ENCODE data around the gene IGFALS. TPM values are rescaled to one million over a fixed set of nuclear protein-coding genes. Genes with fewer than 3 reads are reported as not detected.

The IGFALS gene
- total RNA-seq, 3 donors from 2014 or later: 0.32 to 0.44 (median 0.33) TPM

DNA sequence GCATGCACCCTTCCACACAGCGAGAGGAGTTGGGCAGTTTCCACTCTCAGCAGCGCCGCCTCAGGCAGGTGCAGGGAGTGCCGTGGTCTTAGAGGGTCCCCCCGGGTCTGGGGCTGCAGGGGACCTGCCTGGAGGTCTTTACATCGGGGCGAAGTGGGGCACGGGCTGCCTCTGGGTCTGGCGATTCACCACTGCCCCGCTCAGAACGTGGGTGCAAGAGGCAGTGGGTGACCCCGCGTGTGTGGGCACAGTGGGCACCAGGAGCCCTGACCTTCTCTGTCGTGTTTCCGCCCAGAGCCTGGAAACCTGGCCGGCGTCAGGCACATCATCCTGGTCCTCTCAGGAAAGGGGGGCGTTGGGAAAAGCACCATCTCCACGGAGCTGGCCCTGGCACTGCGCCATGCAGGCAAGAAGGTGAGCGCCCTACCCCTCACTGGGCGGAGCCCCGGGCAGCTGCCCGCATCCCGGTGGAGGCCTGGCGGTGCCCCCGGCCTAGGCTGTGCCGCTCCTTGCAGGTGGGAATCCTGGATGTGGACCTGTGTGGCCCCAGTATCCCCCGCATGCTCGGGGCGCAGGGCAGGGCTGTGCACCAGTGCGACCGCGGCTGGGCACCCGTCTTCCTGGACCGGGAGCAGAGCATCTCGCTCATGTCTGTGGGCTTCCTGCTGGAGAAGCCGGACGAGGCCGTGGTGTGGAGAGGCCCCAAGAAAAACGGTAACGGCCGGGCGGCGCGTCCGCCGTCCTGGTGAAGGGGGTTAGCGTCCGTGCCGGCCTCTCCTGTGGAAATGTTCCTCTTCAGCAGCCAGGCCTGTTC is 7.1 kb downstream of the IGFALS start:
- H3K36me3 ChIP-seq: no peaks in the 10 kb centered on the region
- no peak overlapping the region for H3K4me3 ChIP-seq
- intact Hi-C loops (cut with DNase I; ENCODE audit: low total_unique reads): no loop called here
- H3K27me3 ChIP-seq: no peaks in the 10 kb centered on the region
- DNase-seq (ENCODE audit: low spot score in 2 of 2): no peak
- H3K4me1 ChIP-seq: peaks cover 0 to 7% of the 10 kb centered on the region in 2 donors
- TF ChIP-seq, protein P1, sequence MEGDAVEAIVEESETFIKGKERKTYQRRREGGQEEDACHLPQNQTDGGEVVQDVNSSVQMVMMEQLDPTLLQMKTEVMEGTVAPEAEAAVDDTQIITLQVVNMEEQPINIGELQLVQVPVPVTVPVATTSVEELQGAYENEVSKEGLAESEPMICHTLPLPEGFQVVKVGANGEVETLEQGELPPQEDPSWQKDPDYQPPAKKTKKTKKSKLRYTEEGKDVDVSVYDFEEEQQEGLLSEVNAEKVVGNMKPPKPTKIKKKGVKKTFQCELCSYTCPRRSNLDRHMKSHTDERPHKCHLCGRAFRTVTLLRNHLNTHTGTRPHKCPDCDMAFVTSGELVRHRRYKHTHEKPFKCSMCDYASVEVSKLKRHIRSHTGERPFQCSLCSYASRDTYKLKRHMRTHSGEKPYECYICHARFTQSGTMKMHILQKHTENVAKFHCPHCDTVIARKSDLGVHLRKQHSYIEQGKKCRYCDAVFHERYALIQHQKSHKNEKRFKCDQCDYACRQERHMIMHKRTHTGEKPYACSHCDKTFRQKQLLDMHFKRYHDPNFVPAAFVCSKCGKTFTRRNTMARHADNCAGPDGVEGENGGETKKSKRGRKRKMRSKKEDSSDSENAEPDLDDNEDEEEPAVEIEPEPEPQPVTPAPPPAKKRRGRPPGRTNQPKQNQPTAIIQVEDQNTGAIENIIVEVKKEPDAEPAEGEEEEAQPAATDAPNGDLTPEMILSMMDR (IDR thresholded peaks at IDR 0.05): no peak
- TF ChIP-seq POLR2AphosphoS5 (IDR thresholded peaks at IDR 0.05): no peak
- no peak for TF ChIP-seq POLR2A (IDR thresholded peaks at IDR 0.05)
- H3K27ac ChIP-seq: no peak overlapping the region
- H3K9me3 ChIP-seq: no peaks in the 10 kb centered on the region

DNA sequence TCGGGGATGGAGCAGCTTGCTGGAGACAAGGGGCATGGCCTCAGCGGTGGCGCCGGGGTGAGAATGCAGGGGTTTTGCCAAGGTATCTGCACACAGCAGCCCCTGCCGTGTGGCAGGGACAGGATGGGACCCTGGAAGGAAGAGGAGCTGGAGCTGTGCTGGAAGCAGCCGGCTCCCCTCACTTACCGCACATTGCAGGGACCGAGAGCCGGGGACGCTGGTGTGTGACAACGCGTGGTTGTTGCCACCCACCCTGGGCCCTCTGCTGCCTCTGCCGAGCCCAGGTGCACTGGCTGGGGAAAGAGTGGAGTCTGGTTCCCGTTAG is 7.7 kb downstream of the IGFALS start:
- H3K36me3 ChIP-seq: no peaks in the 10 kb centered on the region
- intact Hi-C loops (cut with DNase I; ENCODE audit: low total_unique reads): no loop called here
- no peak for DNase-seq (ENCODE audit: low spot score in 2 of 2)
- TF ChIP-seq POLR2A (IDR thresholded peaks at IDR 0.05) (no peak), POLR2AphosphoS5 (IDR thresholded peaks at IDR 0.05) (no peak)
- TF ChIP-seq, protein P1 (IDR thresholded peaks at IDR 0.05): no peak
- H3K27me3 ChIP-seq: no peaks in the 10 kb centered on the region
- peaks cover 0 to 13% of the 10 kb centered on the region in 2 donors for H3K4me1 ChIP-seq
- no peaks in the 10 kb centered on the region for H3K9me3 ChIP-seq
- H3K27ac ChIP-seq: no peak overlapping the region
- no peak overlapping the region for H3K4me3 ChIP-seq

DNA sequence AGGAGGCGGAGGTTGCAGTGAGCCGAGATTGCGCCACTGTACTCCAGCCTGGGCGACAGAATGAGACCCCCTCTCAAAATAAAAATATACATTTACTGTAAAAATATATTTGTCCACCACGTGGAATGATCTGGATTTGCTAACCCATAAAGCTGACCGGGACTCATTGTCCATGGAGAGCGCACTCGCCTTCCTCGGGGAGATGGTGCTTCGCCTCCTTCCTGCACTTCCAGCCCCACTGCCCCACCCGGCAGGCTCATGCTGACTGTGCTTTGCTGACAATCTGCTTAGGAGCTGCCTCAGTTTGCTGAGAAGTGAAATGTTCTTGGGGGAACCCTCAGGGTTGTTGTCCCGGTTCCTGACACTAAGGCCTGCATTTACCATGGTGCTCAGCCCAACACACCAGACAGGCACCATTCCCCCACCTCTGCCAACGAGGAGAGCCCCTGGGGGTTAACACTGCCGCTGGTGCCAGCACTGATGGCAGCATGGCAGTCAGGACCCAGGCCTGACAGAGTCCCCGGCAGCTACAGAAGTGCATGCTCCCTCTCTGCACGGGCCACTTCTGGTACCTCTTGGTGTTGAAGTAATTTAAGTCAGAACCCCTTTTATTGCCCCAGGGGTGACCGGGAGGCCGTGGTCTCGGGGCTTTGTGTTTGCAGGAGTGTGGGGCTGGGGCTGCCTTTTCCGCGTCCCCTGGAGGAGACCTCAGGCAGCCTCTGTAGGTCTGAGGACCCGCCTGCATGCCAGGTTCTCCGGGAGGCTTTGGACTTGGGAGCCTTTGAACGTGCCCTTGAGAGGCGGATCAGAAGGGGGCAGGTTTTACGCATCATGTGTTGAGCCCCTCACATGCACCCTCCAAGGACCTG is 8.3 kb downstream of the IGFALS start:
- Histone ChIP-seq H3K36me3 (no peaks in the 10 kb centered on the region), H3K4me3 (no peak overlapping the region), H3K9me3 (no peaks in the 10 kb centered on the region), H3K4me1 (peaks cover 0 to 15% of the 10 kb centered on the region in 2 donors), H3K27ac (no peak overlapping the region), H3K27me3 (no peaks in the 10 kb centered on the region)
- intact Hi-C loops (cut with DNase I; ENCODE audit: low total_unique reads): no loop called here
- DNase-seq (ENCODE audit: low spot score in 2 of 2): no peak
- no peak for TF ChIP-seq POLR2A (IDR thresholded peaks at IDR 0.05)
- TF ChIP-seq, protein P1 (IDR thresholded peaks at IDR 0.05): no peak
- TF ChIP-seq POLR2AphosphoS5 (IDR thresholded peaks at IDR 0.05): no peak

DNA sequence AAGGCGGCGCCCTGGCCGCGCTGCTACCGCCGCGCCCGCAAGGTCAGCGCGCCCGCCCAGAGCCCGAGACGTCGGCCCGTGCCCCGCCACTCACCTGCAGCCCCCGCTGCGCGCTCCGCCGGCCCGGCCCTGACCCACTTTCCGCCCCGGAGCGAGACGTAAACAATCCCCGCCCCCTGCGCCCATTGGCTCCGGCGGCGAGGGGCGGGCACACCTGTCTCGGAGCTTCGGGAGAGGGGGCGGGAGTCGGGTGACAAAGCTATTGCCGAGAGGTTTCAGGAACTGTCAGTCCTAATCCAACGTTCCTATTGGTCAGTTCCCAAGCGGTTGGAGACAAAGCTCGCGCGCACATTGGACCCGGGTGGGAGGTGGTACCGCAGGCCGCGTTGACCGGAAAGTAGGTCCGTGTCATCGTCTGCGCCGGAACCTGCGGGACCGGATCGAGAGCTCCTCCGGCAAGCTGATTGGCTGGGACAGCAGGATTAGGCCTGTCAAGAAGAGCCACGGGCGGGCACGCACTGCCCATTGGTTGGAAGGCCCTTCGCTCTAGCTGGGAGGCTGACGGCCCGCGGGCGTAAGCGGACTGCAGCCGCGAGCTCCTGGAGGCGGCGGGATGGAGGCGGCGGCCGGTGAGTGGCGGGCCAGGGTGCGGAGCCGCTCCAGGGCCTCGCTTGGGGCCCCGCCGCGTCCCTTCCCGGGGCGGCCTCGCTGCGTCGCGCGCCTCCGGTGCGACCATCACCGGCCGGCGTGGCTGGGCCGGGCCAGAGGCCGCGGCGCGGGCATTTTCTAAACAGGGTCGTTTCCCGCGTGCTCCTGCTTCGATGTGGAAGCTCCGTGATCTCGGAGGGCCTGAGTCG is 10.9 kb downstream of the IGFALS start, which contains the start of the genes NUBP2 and SPSB3:
Gene NUBP2, plus strand, starts transcription at position 553 of the 857 bp plus-strand sequence. Its CDS starts 61 bp downstream, at position 614.
Gene SPSB3, minus strand, starts transcription at position 164 of the 857 bp plus-strand sequence. CDS start 1,088 bp downstream, outside the sequence.
- DNase-seq (ENCODE audit: low spot score in 2 of 2): peak; percentile 100
- peak within 1 kb of the TSS; percentile 83 to 91 for H3K27ac ChIP-seq
- peak within 1 kb of the TSS; percentile 77 to 96 (median 94) for H3K4me3 ChIP-seq
- H3K9me3 ChIP-seq: no peaks in the 10 kb centered on the region
- intact Hi-C loops (cut with DNase I; ENCODE audit: low total_unique reads): no loop called here
- peaks cover 0 to 15% of the 10 kb centered on the region in 2 donors for H3K4me1 ChIP-seq
- no peaks in the 10 kb centered on the region for H3K27me3 ChIP-seq
- no peaks in the 10 kb centered on the region for H3K36me3 ChIP-seq
- TF ChIP-seq POLR2A (IDR thresholded peaks at IDR 0.05) (no peak), POLR2AphosphoS5 (IDR thresholded peaks at IDR 0.05) (peak; percentile 25 to 76 (median 75))
- TF ChIP-seq, protein P1 (IDR thresholded peaks at IDR 0.05): no peak

Measured in breast epithelium (tissue), 4 donors.